PFSK-1 (cell line): ENCODE results near the gene TADA2A.

Experiments used
- POLR2AphosphoS5 ChIP-seq: IDR thresholded peaks from 2 replicates; pipeline ENCODE4 v1.6.1; 2012; ENCODE audit warnings: low read depth, mild to moderate bottlenecking, control low read depth, low read length, moderate library complexity
- REST ChIP-seq, 2 experiments: IDR thresholded peaks; 2 replicates each; pipeline versions ENCODE4 v1.6.1 to v1.8.0; 2011 to 2012; ENCODE audit warnings: low read depth in 2 of 2, low read length in 2 of 2, control low read depth in 1 of 2, inconsistent platforms in 1 of 2, mild to moderate bottlenecking in 1 of 2, moderate library complexity in 1 of 2; ENCODE audit not compliant: insufficient read depth in 1 of 2
- SIN3A ChIP-seq: IDR thresholded peaks from 2 replicates; pipeline ENCODE4 v1.6.1; 2012; ENCODE audit warnings: mild to moderate bottlenecking, low read length, moderate library complexity, borderline replicate concordance; ENCODE audit not compliant: insufficient read depth
- TAF1 ChIP-seq: IDR thresholded peaks from 2 replicates; pipeline ENCODE4 v1.6.1; 2012; ENCODE audit warnings: low read length, control low read depth, borderline replicate concordance; ENCODE audit not compliant: insufficient read depth

GRCh38 chr17:37502009-37502936 lies 95.6 kb downstream of the TADA2A start:
- TF ChIP-seq TAF1: no peak
- no peak for TF ChIP-seq POLR2AphosphoS5
- TF ChIP-seq SIN3A: no peak
- TF ChIP-seq REST (IDR thresholded peaks at IDR 0.05; ENCODE audit: insufficient read depth in 1 of 2, low read depth in 2 of 2, low read length in 2 of 2): no peak
